GM15510 (cell line): ENCODE results near the gene JARID2.

Source experiments
- POLR2A ChIP-seq: IDR thresholded peaks from 3 replicates; pipeline ENCODE4 v1.6.1; 2011; ENCODE audit warnings: borderline replicate concordance; ENCODE audit not compliant: insufficient read length; ENCODE audit errors: extremely low read depth

JARID2 gene

DNA sequence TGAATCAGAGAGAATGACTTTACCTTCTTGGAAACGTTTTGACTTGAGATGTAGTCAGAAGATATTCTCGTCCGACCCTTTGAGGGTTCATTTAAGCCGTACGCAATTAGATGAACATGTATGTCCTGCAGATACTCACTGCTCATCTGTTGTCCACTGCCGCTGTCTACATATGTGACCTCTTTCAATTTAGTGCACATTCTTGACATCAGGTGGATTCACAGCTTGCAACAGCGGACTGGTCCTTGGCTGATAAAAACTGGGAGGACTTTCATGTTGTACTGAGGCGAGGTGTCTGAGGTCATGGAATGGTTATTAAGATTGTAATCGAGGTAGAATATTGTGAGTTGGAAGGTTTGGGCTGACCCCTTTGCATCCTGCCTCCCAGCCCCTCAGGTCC lies 194.2 kb downstream of the JARID2 start:
- TF ChIP-seq POLR2A: no peak

DNA sequence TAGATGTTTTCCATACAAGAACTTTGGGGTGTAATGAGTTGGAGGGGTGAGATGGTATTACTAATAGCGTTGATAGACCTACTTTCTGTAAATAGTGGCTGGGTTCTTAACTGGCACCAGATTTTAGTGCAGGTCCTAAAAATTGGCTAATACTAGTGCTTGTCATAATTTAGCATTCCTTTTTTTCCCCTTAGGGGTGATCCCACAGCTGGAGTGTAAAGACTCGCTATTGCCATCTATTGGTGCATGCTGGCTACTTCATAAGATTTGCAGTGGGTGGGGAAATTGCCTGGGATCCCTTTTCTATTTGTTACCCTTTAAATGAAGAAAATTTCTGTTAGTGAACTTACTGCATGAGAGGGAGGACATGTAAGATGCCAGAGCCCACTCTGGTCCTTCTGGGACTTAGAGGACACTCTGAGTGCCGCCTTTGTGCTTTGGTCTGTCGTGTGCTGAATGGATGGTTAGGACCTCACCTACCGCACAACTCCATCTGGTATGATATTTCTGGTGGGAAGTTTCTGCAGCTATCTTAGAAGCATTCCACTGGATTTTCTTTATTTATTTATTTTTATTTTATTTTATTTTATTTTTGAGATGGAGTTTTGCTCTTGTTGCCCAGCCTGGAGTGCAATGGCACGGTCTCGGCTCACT lies 195.5 kb downstream of the JARID2 start:
- no peak for TF ChIP-seq POLR2A

DNA sequence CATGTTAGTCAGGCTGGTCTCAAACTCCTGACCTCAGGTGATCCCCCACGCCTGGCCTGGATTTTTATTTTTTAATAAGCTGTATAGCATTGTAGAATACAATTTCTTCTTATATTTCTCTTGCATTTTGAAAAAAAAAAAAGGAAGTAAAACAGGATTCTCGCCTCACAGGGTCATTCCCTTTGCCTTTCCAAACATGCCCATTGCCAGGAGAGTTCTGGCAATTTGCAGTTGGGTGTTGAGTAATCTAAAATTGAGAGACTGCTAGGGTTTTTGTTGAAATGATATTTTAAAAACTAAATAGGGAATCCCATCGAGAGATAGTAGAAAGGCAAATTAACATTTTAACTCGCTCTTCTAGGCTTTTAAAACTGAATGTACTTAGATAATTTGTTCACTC lies 196.1 kb downstream of the JARID2 start:
- TF ChIP-seq POLR2A: no peak

DNA sequence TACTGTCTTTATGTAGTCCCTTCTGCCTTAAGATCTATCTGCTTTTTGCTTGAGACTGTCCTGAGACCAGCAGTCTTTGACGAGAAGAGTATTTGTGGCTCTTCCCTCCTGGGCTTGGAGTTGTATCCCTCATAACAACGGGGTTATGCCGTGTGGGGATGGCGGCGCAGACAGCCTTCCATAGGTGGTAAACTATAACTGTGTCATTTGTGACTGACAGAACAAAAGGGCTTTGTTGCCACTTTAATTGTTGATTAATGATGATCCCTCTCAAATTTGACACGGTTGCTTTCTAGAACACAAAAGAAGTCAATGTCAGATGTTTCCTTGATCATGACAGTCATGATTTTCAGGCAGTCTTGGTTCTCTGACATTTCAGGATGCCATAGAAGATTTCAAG lies 196.6 kb downstream of the JARID2 start:
- no peak for TF ChIP-seq POLR2A

DNA sequence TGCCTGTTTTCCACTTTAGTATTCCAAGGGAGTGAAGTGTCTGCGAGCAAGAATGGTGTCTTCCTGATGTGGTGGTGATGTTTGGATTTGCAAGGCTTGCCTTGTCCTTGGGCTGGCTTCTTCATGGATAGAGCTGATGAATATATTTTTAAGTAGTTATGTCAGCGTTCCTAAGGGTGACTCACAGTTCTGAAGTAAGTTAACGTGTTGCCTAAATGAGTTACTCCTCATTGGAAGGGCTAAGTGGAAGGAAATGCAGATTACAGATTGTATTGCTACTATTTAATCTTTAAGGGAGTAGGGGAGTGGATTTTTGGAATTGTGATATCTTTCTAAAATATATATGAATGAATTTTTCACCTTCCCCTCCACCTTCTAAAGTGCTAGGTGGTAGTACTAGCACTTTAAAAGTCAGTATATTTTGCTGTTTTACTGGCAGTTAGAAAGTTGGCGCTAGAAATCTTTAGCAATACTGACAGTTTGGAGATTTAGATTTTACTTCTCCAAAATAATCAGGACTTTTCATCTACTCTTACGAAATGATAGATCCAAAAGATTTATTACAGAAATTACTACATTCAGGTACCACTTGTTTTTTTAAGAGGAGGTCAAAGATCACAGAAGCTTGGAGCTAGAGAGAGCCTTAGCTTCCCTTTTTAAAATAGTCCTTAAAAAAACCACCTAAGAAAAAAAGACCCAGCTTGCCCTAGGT lies 197.4 kb downstream of the JARID2 start:
- no peak for TF ChIP-seq POLR2A

DNA sequence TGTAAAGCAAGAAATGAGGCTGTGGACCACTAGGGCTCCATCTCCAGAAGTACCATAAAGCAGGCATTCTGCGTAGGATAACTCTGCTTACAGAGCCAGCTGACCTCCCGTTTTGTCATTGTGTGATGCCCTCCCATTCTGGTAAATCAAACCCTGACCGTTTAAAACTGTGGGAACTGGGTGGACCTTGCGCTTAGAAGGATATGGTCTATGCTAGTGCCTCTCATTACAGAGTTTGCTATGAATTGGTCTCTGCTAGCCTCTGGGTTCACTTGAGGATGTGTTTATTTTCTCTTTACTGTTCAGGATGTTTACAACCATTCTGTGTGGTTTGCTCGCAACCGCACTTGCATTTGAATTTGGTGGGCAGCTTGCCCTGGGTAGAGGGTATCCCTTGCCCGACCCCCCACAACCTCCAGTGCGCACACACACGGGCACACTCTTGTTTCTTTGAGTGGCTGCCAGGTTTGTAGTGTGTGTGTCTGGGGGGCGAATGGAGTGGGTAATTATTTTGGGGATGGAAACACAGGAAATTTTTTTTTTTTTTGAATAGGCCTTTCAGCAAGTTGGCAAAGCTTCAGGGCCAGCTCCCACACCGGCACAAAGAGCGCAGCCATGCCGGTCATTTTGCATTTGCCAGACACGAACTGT lies 198.3 kb downstream of the JARID2 start:
- TF ChIP-seq POLR2A: no peak

DNA sequence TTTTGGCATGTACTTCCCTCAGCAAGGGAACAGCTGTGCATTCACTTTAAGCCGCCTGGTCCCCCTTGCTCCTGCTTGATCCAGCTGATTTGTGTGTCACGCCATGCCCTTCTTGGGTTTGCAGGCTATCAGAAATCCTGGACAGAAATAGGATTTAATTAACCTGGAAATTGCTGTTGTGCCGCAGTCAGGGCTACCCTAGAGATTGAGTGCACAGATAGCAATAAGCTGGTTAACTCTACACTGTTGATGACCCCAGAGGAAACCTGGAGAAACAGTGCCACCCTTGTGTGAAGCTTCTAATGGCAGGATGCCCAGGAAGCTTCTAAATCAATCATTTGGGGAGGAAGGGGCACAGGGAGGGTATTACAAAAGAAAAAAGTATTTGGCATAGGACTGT lies 199.0 kb downstream of the JARID2 start:
- no peak for TF ChIP-seq POLR2A

DNA sequence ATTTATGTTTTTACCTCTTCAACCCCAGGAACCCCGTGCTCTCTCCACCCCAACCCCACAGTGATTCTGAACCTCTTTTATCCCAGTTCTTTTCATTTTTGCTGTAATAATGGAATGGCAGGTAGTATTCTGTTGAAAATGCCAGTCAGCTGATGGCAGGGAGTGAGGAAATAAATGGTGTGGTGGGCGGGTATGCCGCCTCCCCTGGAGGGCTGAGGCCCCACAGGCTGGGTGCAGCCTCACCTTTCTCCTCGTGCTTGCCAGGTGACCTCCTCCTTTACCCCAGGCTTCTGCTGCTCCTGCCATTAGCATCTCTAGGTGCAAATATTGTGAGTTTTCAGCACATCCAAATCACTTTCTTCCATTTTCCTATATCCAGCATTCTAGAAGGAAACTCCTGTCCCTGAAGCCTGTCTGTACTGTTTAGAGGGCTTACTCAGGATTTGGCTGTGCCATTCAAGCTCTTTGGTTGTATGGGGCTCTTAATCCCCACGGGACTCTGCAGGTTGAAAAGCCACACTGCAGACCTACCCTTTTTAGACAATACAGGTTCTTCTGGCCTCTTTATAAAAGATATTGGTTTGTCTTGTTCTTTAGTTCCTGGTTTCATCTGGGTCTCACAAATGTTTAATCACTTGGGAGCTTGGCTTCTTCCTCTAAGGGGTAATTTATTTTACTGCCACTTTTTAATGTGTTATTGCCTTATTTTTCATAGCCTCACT lies 201.8 kb downstream of the JARID2 start:
- TF ChIP-seq POLR2A: no peak

DNA sequence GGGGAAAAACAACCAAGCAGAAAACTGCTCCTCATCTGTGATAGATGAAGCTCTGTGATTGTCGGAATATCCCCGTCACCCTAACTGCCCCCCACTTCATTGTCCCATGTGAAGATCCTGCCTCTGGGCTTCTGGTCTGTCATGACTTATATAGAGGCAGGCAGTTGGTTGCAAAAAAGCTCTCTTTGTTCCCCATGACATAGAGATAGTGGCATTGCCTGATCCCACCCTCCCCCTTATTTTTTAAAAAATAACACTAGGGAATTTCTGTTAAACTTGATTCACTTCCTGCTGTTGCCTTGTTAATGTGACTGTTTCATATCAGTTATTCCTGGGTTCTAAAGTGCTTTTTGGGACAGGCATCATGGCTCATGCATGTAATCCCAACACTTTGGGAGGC lies 203.1 kb downstream of the JARID2 start:
- TF ChIP-seq POLR2A: no peak

DNA sequence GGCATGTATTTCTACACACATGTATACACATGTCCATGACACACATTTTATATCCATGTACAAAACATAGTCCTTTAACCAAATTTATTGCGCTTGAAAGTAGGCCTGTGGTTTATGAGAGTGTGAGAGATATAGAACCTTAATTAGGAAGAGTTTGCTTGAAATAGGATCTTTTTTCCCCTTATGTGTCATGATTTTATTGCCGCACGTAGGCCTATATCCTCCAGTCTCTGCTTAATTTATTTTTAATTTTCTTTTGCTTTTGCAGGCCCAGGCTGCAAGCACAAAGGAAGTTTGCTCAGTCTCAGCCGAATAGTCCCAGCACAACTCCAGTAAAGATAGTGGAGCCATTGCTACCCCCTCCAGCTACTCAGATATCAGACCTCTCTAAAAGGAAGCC lies 205.9 kb downstream of the JARID2 start:
- TF ChIP-seq POLR2A: no peak

DNA sequence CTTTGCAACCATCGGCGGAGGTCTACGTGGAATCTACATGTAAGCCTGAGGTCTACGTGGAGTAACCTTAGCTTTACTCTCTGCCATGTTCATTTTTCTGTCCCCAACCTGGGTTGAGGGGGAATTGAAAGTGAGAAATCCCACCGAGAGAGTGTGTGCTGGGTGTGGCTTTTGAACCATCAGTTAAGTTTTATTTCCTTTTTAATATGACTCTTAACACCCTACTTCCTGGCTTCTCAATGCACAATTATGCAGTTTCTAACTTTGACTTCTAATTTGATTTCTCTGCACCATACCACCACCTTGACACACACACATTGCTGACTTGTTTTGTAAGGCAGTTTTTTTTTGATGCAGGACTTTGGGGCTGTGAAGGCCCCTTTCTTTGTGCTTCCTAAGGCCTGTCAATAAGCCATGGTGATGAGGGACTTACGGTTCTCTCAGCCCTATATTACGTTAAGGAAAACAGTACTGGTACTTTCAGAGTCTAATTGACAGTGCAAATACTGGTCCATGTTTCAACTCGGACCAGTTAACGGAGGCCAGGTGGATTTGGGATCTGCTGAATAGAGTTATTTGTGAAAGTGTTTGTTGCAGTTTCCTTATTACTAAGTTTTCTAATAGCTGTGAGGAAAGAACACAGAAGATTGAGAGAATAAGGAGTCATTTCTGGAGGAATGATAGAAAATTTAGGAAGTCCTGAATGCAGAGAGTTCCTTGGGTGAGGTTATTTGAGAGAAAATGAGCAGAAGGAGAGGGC lies 206.5 kb downstream of the JARID2 start:
- TF ChIP-seq POLR2A: no peak

DNA sequence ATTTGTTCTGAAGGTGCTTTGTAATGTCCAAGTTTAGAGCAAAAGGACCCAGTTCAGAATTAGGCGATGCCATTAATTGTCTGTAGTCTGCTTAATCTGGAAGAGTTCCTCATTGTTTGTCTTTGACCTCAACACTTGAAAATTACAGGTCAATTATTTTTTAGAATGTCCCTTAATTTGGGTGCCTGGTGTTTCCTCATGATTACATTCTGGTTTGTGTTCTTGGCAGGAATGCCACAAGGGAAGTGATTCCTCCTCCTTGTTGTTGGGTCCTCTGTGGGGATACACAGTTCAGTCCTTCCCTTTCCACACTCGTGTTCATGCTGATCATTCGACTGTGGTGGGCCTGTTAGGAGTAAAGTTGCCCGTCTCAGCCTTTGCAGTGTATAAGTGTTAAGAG lies 207.3 kb downstream of the JARID2 start:
- TF ChIP-seq POLR2A: no peak

DNA sequence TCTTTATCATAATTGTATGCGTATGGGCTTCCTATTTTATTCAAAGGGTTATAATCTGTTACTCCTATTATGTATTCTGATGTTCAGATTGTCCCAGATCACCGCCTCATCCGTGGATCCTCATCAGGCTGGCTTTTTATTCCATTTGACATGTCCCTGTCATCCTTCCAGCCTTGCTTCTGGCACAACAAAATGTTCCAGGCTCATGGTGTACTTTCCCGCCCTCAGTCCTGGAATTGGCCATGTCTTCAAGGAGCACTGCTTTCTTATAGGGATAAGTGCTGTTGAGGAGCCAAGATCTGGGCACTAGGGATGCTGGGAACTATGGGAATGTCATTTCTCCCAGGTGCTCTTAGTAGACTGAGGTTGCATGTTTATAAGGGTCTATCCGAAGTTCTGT lies 207.8 kb downstream of the JARID2 start:
- TF ChIP-seq POLR2A: no peak

DNA sequence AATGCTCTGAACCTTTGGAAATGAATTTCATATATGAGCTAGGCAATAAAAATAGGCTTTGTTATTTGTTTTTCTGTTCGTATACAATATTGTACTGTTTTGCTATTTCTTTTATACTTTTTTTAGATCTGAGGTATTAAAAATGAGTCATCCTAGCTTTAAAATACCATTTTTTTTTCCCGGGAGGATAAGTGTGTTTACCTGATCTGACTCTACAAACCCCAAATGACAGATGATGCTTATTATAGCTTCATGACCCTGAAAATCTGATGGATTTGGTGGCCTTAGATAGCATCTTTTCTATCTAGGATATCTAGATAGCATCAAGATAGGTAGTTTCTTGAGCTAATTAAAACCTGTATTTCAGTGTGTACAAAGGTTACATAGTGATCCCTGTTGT lies 210.6 kb downstream of the JARID2 start:
- no peak for TF ChIP-seq POLR2A
